ENCODE data around the gene MLF2.

Gene MLF2, protein sequence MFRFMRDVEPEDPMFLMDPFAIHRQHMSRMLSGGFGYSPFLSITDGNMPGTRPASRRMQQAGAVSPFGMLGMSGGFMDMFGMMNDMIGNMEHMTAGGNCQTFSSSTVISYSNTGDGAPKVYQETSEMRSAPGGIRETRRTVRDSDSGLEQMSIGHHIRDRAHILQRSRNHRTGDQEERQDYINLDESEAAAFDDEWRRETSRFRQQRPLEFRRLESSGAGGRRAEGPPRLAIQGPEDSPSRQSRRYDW

GRCh38 chr12:6752921-6753771 lies at the start of gene MLF2:
Gene MLF2 (minus strand): TSS chr12:6753141. CDS start chr12:6752334, 807 bp downstream.
- peak; percentile 94 for DNase-seq

DNA sequence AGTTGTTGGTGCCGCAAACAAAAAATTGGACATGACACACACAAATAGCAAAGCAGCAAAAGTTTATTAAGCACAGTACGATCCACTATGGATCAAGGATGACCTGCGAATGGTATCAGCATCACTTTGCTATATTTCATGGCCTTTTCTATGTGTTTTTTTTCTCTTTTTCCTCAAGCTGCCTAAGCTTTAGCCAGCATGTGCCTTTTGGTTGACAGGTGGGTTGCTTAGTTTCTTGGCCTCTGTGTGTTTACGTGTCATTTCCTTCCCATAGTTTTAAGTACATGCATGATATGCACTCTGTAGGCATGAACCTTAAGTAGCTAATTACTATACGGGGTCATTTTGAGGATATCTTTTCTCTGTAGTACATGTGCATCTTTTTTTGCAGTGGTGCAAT lies 46.2 kb upstream of the MLF2 start:
- no peak for DNase-seq

DNA sequence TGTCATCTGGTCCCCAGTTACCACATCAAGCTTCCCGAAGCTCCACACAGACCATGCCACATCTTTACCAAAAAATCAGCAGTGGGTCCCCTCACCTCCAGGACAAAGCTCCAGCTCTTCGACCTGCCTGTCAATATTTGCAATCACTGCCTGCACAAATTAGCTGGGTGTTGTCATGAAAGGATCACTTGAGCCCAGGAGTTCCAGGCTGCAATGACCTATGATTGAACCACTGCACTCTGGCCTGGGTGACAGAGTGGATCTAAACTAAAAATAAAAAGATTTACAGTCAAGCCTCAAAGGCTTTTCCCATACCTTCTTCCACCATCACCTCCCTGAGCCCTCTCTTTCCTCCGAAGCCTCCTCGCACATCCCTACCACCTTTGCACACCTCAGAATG lies 43.6 kb upstream of the MLF2 start:
- no peak for DNase-seq

- no peak for DNase-seq
These were observed 42.1 kb upstream of the MLF2 start for GRCh38 chr12:6795088-6795487.

DNA sequence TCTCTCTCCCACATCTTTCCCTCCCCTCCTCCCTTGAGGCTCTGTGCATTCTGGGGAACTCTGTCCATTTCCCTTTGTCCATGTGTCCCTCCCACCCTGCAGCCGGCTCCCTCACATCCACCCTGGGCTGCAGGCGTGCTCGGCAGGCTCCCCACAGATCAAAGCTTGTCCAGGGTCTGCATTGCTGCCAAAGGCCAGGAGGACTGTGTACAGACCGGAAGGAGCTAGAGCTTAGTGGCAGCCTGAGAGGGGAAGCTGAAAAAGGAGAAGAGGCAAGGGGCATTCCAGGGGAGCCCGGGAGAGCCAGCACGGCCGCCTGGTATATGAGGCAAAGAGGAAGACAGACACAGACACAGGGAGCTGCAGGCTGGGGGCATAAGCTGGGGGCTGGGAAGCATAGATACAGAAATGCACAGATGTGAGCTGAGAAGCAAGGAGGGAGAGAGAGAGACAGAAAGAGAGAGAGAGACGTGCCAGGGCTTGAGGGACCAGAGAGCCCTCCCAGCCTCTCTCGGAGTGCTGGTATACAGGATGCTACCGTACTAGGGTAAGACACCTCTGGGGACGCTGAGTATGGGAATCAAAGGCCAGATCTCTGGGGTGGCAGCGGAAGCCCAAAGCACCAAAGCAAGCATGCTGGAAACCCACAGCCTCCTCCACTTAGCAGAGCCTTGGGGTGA lies 39.7 kb upstream of the MLF2 start:
- no peak for DNase-seq

GRCh38 chr12:6791931-6792520 lies 39.1 kb upstream of the MLF2 start:
- no peak for DNase-seq

GRCh38 chr12:6790496-6791150 lies 37.7 kb upstream of the MLF2 start:
- DNase-seq, result no peak

- DNase-seq, result no peak
These were observed 36.3 kb upstream of the MLF2 start, which contains the start of gene CD4 for GRCh38 chr12:6788972-6789924. Gene CD4 (plus strand): TSS chr12:6789528. CDS start chr12:6800139, 10,611 bp downstream.

- DNase-seq, result no peak
These were observed 34.4 kb upstream of the MLF2 start for GRCh38 chr12:6787309-6787708.

- no peak for DNase-seq
These were observed 33.6 kb upstream of the MLF2 start for GRCh38 chr12:6786416-6787094.

GRCh38 chr12:6784761-6785160 lies 31.8 kb upstream of the MLF2 start:
- no peak for DNase-seq

DNA sequence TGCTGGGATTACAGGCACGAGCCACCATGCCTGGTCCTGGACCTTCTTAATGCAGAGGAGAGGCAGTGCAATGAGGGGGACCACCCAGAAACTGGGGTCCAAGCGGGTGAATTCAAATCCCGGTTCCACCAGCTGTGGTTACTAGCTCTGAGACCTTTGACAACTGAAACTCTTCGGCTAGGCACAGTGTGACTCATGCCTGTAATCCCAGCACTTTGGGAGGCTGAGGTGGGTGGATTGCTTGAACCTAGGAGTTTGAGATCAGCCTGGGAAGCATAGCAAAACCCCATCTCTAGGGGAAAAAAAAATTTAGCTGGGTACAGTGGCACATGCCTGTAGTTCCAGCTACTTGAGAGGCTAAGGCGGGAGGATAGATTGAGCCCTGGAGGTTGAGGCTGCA lies 31.4 kb upstream of the MLF2 start:
- DNase-seq, result no peak

GRCh38 chr12:6783828-6784227 lies 30.9 kb upstream of the MLF2 start:
- DNase-seq, result no peak

DNA sequence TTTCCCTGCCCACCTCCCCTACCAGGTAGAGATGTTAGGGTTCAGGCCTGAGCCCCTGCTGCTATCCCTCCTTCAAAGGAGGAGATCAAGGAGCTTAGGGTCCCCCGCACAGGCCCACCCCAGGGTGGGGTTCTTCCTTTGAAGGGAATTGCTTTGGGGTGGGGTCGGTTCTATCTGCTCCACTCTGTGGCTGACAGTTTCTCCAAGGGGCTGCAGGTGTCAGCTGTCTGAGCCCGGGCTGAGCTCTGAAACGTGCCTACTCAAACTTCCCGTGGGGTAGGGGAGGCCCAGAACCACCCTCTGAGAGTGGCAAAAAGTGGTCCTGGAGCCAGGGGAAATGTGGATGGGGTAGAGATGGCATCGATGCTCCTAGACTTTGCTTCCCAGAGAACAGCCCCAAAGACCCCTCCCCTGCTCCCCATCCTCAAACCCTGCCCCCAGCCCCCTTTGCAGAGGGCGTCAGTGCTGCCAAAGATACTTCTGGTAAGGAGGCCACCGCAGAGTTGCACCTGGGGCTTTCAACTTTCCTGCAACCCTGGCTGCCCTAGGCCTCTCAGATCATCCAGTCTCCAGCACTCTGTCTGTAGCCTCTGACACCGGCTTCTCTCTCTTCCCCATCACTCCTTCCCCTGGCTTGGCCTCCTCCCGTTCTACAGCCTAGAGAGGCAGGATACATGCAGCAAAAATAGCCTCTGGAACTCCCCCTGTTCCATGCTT lies 30.1 kb upstream of the MLF2 start:
- no peak for DNase-seq

GRCh38 chr12:6782119-6782518 lies 29.2 kb upstream of the MLF2 start:
- no peak for DNase-seq

- no peak for DNase-seq
These were observed 27.6 kb upstream of the MLF2 start for GRCh38 chr12:6780573-6780972.

GRCh38 chr12:6779708-6780432 lies 26.9 kb upstream of the MLF2 start:
- no peak for DNase-seq

DNA sequence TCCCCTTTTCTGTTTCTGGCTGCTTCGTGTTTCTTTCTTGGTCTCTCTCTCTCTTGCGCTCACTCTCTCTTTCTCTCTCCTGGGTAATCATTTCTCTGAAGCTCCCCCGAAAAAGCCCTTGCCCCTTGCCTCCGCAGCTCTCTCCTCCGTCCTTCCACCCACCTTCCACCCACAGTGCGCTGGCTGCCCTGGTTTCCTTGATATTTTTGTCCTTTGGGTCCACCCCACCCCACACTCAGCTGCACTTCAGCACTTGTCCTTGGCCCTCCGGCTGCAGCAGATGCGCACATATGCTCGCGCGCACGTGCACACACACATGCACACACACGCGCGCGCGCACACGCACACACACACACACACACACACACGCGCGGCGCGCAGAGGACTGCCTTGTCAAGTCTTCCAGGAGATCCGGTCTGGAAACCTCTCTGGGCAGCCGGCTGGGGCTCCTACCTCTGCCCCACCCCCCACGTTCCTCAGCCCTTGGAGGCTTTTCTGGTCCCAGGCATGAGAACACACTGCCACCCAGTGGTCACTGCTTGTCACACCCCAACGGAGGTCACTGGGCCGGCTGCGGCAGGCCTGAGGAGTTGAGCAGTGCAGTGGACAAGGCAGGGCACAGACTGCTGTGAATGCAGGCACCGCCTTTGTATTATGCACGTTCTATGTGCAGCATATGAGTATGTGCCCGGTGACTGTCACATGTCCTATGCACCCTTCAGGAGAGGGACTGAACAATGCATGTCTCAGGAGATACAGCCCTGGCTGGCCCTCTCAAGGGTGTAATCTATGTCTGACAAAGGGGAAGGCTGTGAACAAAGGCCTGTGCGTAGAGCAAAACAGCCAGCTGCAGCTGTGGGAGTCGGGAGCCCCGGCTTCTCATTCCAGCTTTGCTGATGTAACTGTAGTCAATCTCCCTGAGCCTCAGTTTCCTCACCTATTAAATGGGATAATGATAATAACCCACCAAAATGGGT lies 25.9 kb upstream of the MLF2 start:
- peak; percentile 70 for DNase-seq
